Measurements from ENCODE around the gene STUM.
"Not testable (repeated sequence)": the region's sequence is repeated elsewhere in the genome, so short reads cannot be mapped to it uniquely, and the experiment has no call there.

STUM gene

DNA sequence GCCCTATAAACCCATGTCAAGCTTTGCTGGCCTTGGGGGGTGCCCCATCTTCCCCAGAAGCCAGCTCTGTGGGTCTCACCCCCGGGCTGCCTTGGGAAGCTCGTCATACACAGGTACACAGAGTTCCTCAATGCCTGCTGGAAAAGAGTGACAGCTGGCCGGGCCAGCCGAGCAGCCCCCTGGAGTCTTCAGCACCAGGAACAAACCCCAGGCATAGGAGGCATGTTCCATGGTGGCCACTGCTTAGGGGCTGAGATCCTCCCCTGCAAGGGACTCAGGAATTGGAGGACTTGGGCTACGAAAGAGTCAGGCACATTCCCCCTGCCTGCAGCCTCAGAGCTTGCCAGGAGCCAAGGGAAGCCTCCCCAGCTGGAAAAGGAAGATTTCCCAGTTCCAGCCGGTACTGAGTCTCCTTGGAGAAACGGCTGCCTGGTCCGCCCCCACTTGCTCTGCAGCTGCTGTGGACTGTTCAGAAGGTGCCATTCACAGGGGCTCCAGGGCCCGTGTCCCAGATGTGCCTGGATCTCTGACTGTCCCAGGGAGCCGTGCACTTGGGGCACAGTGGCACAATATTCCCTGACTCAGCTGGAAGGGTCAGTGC lies 89.5 kb downstream of the STUM start:
- Histone ChIP-seq H3K4me2 (no peak overlapping the region), H3K4me3 (no peak overlapping the region), H4K20me1 (peaks cover 0 to 75% (median 12%) of the 10 kb centered on the region in 11 experiments; a peak in 13 of 22 replicates), H3K9me3 (replicated peaks in 1 of 11) (no peaks in the 10 kb centered on the region), H3K27me3 (no peaks in the 10 kb centered on the region), H3K36me3 (peaks cover 16 to 48% (median 38%) of the 10 kb centered on the region in 11 experiments; a peak in 19 of 22 replicates), H3K27ac (no peak overlapping the region), H3K4me1 (peaks cover 69 to 90% (median 81%) of the 10 kb centered on the region in 10 experiments), H3K9ac (no peak overlapping the region)
- no peak for TF ChIP-seq Cebpa-rat (IDR thresholded peaks at IDR 0.05)

- Histone ChIP-seq H3K36me3 (peaks cover 16 to 48% (median 38%) of the 10 kb centered on the region in 11 experiments; a peak in 19 of 22 replicates), H3K4me2 (no peak overlapping the region), H4K20me1 (peaks cover 0 to 75% (median 12%) of the 10 kb centered on the region in 11 experiments; a peak in 16 of 22 replicates), H3K4me3 (no peak overlapping the region), H3K9me3 (replicated peaks in 1 of 11) (no peaks in the 10 kb centered on the region), H3K4me1 (peaks cover 69 to 90% (median 81%) of the 10 kb centered on the region in 10 experiments), H3K27me3 (no peaks in the 10 kb centered on the region), H3K9ac (no peak overlapping the region), H3K27ac (no peak overlapping the region)
- no peak for TF ChIP-seq Cebpa-rat (IDR thresholded peaks at IDR 0.05)
Observed at GRCh38 chr1:226638608-226639007, 90.0 kb downstream of the STUM start.

- Histone ChIP-seq H3K27ac (peak overlapping the region in 3 of 11 experiments; percentile 5 to 49 (median 48); a peak in 3 of 22 replicates), H3K9ac (peak overlapping the region in 2 of 11 experiments; percentile 16 to 54; a peak in 2 of 22 replicates)
Observed at GRCh38 chr1:226639206-226639605, 90.6 kb downstream of the STUM start.

DNA sequence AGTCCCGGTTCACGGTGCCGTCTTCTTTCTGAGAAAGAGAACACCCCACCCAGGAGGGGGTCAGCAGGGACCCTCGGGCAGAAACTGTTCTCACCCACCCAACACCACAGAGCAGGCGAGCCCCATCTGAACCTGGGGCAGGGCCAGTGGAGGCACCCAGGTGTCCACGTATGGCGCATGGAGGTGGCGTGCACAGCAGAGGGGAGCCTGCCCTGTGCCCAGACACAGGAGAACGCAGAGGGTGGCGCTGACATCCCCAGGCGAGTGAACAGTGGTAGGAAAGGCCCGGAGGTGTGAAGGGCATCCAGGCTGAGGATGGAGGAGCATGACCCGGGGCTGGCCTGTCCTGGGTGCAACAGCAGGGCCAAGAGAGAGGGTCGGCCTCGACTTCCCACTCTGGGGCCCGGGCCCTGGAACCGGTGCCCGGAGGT lies 91.1 kb downstream of the STUM start:
- peaks cover 69 to 90% (median 81%) of the 10 kb centered on the region in 10 experiments for H3K4me1 ChIP-seq
- no peaks in the 10 kb centered on the region for H3K9me3 ChIP-seq (replicated peaks in 1 of 11)
- no peaks in the 10 kb centered on the region for H3K27me3 ChIP-seq
- H3K4me3 ChIP-seq, result no peak overlapping the region
- H3K9ac ChIP-seq, result peak overlapping the region in 3 of 11 experiments; percentile 16 to 67 (median 54); a peak in 4 of 22 replicates
- peaks cover 16 to 48% (median 38%) of the 10 kb centered on the region in 11 experiments; a peak in 19 of 22 replicates for H3K36me3 ChIP-seq
- H3K4me2 ChIP-seq, result peak overlapping the region; percentile 80 to 95 (median 91); a peak in 21 of 22 replicates
- H4K20me1 ChIP-seq, result peaks cover 4 to 78% (median 17%) of the 10 kb centered on the region in 11 experiments; a peak in 17 of 22 replicates
- TF ChIP-seq Cebpa-rat (IDR thresholded peaks at IDR 0.05), result no peak
- peak overlapping the region in 5 of 11 experiments; percentile 5 to 55 (median 48); a peak in 6 of 22 replicates for H3K27ac ChIP-seq

More at GRCh38 chr1:226639206-226639605, 90.6 kb downstream of the STUM start:
- not testable (repeated sequence) for H3K27me3 ChIP-seq; H3K9me3 ChIP-seq (replicated peaks in 1 of 11); H3K4me3 ChIP-seq
- Histone ChIP-seq H3K4me2 (peak overlapping the region in 9 of 11 experiments; percentile 80 to 95 (median 91); a peak in 14 of 22 replicates), H3K36me3 (peaks cover 16 to 48% (median 38%) of the 10 kb centered on the region in 11 experiments; a peak in 19 of 22 replicates), H3K4me1 (peaks cover 69 to 90% (median 81%) of the 10 kb centered on the region in 10 experiments), H4K20me1 (peaks cover 1 to 77% (median 13%) of the 10 kb centered on the region in 11 experiments; a peak in 17 of 22 replicates)

- Histone ChIP-seq H3K4me2 (peak overlapping the region; percentile 80 to 95 (median 91)), H3K36me3 (peaks cover 16 to 48% (median 38%) of the 10 kb centered on the region in 11 experiments; a peak in 19 of 22 replicates), H3K27ac (peak overlapping the region in 7 of 11 experiments; percentile 2 to 55 (median 46); a peak in 11 of 22 replicates), H4K20me1 (peaks cover 4 to 80% (median 22%) of the 10 kb centered on the region in 11 experiments; a peak in 17 of 22 replicates), H3K4me3 (peak overlapping the region in 3 of 10 experiments; percentile 11 to 33 (median 18); a peak in 4 of 20 replicates), H3K9ac (peak overlapping the region in 7 of 11 experiments; percentile 12 to 67 (median 35); a peak in 11 of 22 replicates), H3K4me1 (peaks cover 69 to 90% (median 81%) of the 10 kb centered on the region in 10 experiments), H3K27me3 (no peaks in the 10 kb centered on the region), H3K9me3 (replicated peaks in 1 of 11) (no peaks in the 10 kb centered on the region)
- TF ChIP-seq Cebpa-rat (IDR thresholded peaks at IDR 0.05), result no peak
Observed at GRCh38 chr1:226640321-226641136, 92.0 kb downstream of the STUM start.

DNA sequence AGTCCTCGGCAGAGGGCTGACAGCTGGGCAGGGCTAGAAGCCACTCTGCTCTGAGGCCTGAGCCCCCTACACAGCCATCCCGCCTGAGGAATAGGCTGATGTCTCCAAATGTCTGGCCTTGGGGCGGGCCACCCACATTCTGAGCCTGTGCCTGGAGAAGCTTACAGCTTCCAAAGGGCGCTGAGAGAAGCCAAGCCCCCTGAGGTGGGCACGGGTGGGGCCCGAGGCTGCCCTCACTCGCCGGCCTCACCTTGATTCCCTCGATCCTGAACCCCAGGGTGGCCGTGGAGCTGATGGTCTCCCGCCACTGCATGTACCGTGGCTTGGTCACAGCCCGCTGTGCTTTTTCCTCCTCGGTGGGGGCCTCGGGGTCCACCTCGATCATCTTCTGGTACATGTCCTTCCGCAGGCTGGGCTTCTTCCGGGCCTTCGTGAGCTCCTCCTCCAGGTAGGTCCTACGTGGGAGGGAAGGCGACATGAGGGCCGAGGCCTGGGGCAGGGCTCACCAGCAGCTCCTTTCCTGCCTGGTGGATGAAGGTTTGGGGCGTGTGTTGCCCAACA lies 93.2 kb downstream of the STUM start:
- peaks cover 4 to 83% (median 22%) of the 10 kb centered on the region in 11 experiments; a peak in 17 of 22 replicates for H4K20me1 ChIP-seq
- peaks cover 20 to 59% (median 45%) of the 10 kb centered on the region in 11 experiments; a peak in 20 of 22 replicates for H3K36me3 ChIP-seq
- no peak overlapping the region for H3K4me3 ChIP-seq
- peak overlapping the region in 7 of 11 experiments; percentile 8 to 73 (median 62); a peak in 4 of 22 replicates for H3K9ac ChIP-seq
- H3K27me3 ChIP-seq, result no peaks in the 10 kb centered on the region
- H3K4me2 ChIP-seq, result peak overlapping the region; percentile 80 to 95 (median 91); a peak in 21 of 22 replicates
- H3K27ac ChIP-seq, result peak overlapping the region in 4 of 11 experiments; percentile 72 to 78 (median 74); a peak in 6 of 22 replicates
- H3K4me1 ChIP-seq, result peaks cover 66 to 90% (median 81%) of the 10 kb centered on the region in 10 experiments
- no peak for TF ChIP-seq Cebpa-rat (IDR thresholded peaks at IDR 0.05)
- no peaks in the 10 kb centered on the region for H3K9me3 ChIP-seq (replicated peaks in 1 of 11)

DNA sequence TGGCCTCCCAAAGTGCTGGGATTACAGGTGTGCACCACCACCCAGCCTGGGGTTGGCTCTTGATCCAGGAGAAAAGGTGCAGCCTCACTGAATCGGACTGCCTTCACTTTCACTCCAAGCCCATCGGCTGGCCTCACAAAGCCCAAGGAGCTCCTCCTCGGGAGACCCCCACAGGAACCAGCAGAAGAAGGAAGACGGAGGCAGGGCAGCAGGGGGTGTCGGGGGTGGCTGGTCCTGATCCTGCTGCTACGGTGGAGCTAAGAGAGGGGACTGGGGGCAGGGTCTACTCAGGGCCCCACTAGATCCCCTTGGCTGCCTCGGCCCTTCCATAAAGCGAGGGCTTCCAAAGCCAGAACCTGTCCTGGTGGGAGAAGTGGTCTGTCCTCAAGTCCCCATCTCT lies 93.9 kb downstream of the STUM start:
- H3K9ac ChIP-seq, result peak overlapping the region; percentile 33 to 73 (median 61); a peak in 18 of 22 replicates
- H3K9me3 ChIP-seq (replicated peaks in 1 of 11), result no peaks in the 10 kb centered on the region
- H3K4me3 ChIP-seq, result 0 out of 20 replicates have a peak overlapping the region, but pooled peaks of 1 of the 10 experiments have one; percentile 10
- H3K27me3 ChIP-seq, result no peaks in the 10 kb centered on the region
- peaks cover 22 to 59% (median 46%) of the 10 kb centered on the region in 11 experiments; a peak in 21 of 22 replicates for H3K36me3 ChIP-seq
- TF ChIP-seq Cebpa-rat (IDR thresholded peaks at IDR 0.05), result no peak
- H3K4me2 ChIP-seq, result peak overlapping the region; percentile 80 to 95 (median 91)
- peaks cover 4 to 84% (median 22%) of the 10 kb centered on the region in 11 experiments; a peak in 17 of 22 replicates for H4K20me1 ChIP-seq
- peaks cover 66 to 87% (median 79%) of the 10 kb centered on the region in 10 experiments for H3K4me1 ChIP-seq
- peak overlapping the region in 10 of 11 experiments; percentile 48 to 78 (median 69); a peak in 20 of 22 replicates for H3K27ac ChIP-seq

- Histone ChIP-seq H3K27me3 (no peaks in the 10 kb centered on the region), H3K4me2 (peak overlapping the region; percentile 80 to 95 (median 91)), H3K27ac (peak overlapping the region; percentile 7 to 78 (median 66); a peak in 21 of 22 replicates), H3K36me3 (peaks cover 29 to 59% (median 47%) of the 10 kb centered on the region in 11 experiments; a peak in 21 of 22 replicates), H3K9me3 (replicated peaks in 1 of 11) (no peaks in the 10 kb centered on the region), H3K9ac (peak overlapping the region; percentile 33 to 73 (median 61); a peak in 21 of 22 replicates), H3K4me3 (peak overlapping the region in 4 of 10 experiments; percentile 10 to 37 (median 30); a peak in 3 of 20 replicates), H4K20me1 (peaks cover 4 to 84% (median 22%) of the 10 kb centered on the region in 11 experiments; a peak in 17 of 22 replicates), H3K4me1 (peaks cover 66 to 86% (median 79%) of the 10 kb centered on the region in 10 experiments)
- no peak for TF ChIP-seq Cebpa-rat (IDR thresholded peaks at IDR 0.05)
Observed at GRCh38 chr1:226643177-226643576, 94.6 kb downstream of the STUM start.

Data from BLaER1 treated with 17β-estradiol and CSF1 and Interleukin-3, amounts not matched to agents 10 nM and 100 nM (cell line).